ENCODE data around the gene ADCY6.

The ADCY6 gene

GRCh38 chr12:48788854-48789775, at the start of gene ADCY6:
Gene ADCY6 (minus strand): TSS chr12:48789089. CDS start chr12:48783434, 5,655 bp downstream.
- DNase-seq = no peak

DNA sequence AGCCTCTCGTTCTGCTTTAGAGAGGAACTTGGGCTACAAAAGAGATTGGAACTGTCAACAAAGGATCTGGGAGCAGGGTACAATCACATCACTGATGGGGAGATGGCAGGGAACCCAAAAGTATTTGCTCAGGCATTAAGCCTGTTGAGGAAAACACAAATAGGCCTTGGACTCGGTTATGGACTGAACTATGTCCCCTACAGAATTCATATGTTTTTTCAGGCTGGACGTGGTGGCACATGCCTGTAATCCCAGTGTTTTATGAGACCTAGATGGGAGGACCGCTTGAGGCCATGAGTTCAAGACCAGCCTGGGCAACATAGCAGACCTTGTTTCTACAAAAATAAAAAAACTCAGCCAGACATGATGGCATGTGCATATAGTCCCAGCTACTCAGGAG, 49.2 kb upstream of the ADCY6 start:
- DNase-seq = no peak

GRCh38 chr12:48832321-48833060, 43.6 kb upstream of the ADCY6 start:
- DNase-seq = no peak

- DNase-seq = no peak
These were observed 42.4 kb upstream of the ADCY6 start for GRCh38 chr12:48831257-48831656.

DNA sequence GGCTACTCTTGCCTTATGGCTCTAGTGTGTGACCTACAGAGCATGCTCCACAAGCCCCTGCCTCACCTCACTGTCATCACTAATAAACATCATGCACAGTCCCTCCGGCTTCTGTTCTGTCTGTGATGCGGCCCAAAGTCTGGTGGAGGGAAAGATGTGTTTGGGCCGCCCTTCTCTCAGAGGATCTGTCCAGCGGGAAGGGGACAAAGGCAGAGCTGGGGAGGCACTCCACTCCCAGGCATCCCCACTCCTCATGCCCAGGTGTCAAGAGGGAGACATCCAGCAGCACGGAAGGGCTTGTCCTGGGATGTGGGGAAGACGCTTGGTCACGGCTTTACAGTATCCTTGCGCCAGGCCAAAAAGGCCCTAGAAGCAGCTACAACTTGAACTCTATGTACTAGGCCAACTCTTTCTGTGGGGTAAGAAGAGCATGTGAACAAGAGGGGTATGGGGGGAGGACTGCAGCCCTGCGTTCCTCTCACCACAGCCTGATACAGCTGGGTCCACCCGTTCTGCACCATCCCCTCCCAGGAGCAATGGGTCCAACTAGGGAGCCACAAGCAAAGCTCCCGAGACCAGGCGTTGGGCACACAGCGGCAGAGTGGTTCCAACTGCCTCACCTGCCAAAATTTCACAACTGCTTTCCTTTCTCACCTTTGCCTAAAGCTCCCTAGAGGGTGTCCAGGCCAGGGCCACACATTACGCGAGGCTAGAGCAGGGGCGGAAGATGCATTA, 40.1 kb upstream of the ADCY6 start:
- no peak for DNase-seq

GRCh38 chr12:48828293-48828692, 39.4 kb upstream of the ADCY6 start:
- no peak for DNase-seq

DNA sequence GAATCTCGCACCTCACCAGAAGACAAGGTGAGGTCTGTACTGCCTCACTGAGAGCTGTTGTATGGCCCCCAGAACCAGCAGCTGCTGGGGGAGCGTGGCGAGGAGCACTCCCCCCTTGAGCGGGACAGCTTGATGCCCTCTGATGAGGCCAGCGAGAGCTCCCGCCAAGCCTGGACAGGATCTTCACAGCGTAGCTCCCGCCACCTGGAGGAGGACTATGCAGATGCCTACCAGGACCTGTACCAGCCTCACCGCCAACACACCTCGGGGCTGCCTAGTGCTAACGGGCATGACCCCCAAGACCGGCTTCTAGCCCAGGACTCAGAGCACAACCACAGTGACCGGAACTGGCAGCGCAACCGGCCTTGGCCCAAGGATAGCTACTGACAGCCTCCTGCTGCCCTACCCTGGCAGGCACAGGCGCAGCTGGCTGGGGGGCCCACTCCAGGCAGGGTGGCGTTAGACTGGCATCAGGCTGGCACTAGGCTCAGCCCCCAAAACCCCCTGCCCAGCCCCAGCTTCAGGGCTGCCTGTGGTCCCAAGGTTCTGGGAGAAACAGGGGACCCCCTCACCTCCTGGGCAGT, 38.7 kb upstream of the ADCY6 start:
- no peak for DNase-seq

DNA sequence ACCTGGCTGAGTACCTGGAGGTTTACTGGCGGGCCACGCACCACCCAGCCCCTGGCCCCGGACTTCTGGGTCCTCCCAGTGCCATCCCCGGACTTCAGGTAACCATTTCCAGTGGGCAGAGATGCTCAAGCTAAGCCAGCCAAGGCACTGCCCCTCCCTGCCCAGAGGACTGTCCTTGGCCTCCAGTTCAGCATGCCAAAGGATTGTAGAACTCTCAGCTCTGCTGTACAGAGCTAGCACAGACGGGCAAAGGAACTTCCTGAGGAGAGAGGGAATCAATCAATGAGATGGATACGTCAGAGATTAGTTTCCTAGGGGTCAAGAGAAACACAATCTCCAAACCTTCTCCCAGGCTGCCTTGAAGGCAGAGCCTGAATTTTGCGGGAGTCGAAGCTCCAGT, 38.1 kb upstream of the ADCY6 start:
- DNase-seq = no peak

DNA sequence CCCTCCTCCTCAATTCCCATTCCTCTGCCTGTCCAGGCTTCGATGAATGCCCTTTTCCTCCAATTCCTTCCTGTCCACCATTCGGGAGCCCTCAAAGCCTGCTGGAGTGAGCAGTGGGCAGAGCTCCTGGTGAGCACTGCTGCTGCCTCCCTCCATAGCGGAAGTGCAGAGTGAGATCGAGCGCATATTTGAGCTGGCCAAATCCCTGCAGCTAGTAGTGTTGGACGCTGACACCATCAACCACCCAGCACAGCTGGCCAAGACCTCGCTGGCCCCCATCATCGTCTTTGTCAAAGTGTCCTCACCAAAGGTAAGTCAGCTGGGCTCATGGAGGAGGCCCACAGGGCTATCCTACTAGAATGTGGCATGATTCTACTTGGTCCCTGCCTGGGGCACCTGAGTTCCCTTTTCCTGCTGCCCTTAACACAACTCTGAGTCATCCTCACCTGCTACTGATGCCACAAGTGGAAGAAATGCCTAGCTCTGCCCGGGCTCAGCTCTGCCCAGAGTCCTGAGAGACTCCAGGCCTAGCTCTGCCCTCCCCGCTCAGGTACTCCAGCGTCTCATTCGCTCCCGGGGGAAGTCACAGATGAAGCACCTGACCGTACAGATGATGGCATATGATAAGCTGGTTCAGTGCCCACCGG, 37.4 kb upstream of the ADCY6 start:
- DNase-seq = no peak

DNA sequence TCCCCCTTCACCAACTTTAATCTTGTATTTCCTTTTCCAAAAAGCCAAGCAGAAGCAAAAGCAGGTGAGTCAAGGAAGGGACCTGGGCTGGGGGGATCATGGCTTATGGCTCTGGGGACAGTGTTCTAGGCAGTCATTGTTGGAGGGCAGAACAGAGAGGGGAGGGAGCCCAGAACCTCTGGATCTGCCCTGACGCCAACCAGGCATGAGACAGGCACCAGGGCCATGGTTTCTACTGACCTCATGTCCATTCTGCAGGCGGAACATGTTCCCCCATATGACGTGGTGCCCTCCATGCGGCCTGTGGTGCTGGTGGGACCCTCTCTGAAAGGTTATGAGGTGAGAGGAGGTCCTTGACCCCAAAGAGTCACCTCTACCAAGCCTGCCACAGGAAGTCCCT, 36.0 kb upstream of the ADCY6 start:
- DNase-seq = no peak

GRCh38 chr12:48824112-48824511, 35.2 kb upstream of the ADCY6 start:
- no peak for DNase-seq

- no peak for DNase-seq
These were observed 34.4 kb upstream of the ADCY6 start for GRCh38 chr12:48823281-48823680.

- no peak for DNase-seq
These were observed 33.8 kb upstream of the ADCY6 start for GRCh38 chr12:48822711-48823110.

DNA sequence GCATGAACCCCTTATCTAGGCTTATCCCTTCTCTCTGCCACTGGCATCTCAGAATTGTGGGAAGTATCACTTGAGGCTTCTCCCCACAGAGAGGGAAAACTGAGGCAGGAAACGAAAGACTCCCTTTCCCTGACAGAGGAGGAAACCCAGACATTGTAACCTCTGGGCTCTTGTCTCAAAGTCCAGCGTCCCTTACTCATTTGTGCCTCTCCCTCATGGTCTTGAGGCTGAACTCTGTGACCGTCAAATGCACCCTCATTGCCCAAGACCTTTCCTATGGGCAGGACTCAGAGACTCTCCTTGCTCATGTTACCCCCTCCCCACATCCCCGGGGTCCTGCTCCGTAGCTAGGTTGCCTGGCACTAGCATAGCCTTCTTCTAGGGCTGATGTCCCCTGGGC, 33.2 kb upstream of the ADCY6 start:
- no peak for DNase-seq

GRCh38 chr12:48819986-48820725, 31.3 kb upstream of the ADCY6 start:
- DNase-seq = no peak

- DNase-seq = no peak
These were observed 30.1 kb upstream of the ADCY6 start for GRCh38 chr12:48818831-48819590.

GRCh38 chr12:48817873-48818830, 29.3 kb upstream of the ADCY6 start, which contains the start of gene CACNB3:
Gene CACNB3 (plus strand): TSS chr12:48818496. CDS start chr12:48818930, 434 bp downstream.
- DNase-seq = peak; percentile 85

DNA sequence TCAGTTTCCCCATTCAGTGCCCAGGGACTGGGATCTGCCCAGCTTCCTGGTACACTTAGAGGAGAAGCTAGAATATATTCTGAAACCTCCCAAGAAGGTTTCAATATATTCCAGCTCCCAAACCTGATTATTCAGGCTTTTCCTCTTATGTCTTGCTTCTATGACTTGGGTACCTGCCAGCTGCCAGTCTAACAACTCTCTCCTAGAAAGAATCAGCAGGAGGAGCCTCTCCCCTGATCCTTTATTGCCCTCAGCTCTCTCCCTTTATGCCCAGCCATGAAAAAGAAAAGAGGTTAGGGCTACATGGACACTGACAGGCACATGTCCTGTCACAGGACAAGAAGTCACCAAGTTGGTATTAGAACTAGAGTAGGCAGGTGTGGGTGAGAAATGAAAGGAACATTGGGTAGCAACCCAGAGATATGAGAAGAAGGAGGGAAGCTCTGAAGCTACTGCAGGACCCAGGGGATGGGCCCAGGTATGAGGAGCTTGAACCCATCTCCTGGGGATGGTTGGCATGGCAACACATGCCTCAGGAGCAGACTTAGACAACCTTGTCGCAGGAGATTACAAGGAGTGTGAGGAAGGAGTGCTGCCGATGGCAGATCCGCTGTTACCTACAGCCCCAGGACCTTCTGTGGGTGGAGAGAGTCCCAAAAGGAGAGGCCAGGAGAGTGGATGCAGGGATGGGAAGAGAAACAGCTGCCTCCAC, 27.4 kb upstream of the ADCY6 start:
- no peak for DNase-seq
